Fibroblast of skin of left quadriceps (primary cell): Measurements from ENCODE around the gene ATF7IP2.
"Not testable (repeated sequence)": the region's sequence is repeated elsewhere in the genome, so short reads cannot be mapped to it uniquely, and the experiment has no call there.

Source experiments
- DNase-seq, 2 experiments: peaks; one replicate each; pipeline ENCODE4 v3.0.0-alpha.2; 2013; ENCODE audit warnings: low read depth in 2 of 2

The ATF7IP2 gene

GRCh38 chr16:10452208-10453158 lies 66.6 kb downstream of the ATF7IP2 start:
- DNase-seq, result not testable (repeated sequence)

- no peak for DNase-seq
These were observed 67.3 kb downstream of the ATF7IP2 start for GRCh38 chr16:10453159-10453510.

GRCh38 chr16:10465821-10466220 lies 80.0 kb downstream of the ATF7IP2 start:
- no peak for DNase-seq

GRCh38 chr16:10466313-10466712 lies 80.5 kb downstream of the ATF7IP2 start:
- no peak for DNase-seq

- DNase-seq, result no peak
These were observed 81.0 kb downstream of the ATF7IP2 start for GRCh38 chr16:10466861-10467260.

- not testable (repeated sequence) for DNase-seq
These were observed 90.8 kb downstream of the ATF7IP2 start for GRCh38 chr16:10476636-10477035.

- DNase-seq, result no peak
These were observed 94.3 kb downstream of the ATF7IP2 start for GRCh38 chr16:10480151-10480550.

- DNase-seq, result no peak
These were observed 99.3 kb downstream of the ATF7IP2 start for GRCh38 chr16:10485159-10485558.

GRCh38 chr16:10485698-10486382 lies 100.0 kb downstream of the ATF7IP2 start:
- no peak for DNase-seq

- no peak for DNase-seq
These were observed 104.3 kb downstream of the ATF7IP2 start for GRCh38 chr16:10490141-10490540.

GRCh38 chr16:10493276-10493675 lies 107.4 kb downstream of the ATF7IP2 start:
- no peak for DNase-seq

GRCh38 chr16:10494343-10495030 lies 108.6 kb downstream of the ATF7IP2 start:
- no peak for DNase-seq

- DNase-seq, result no peak
These were observed 109.1 kb downstream of the ATF7IP2 start for GRCh38 chr16:10495031-10495345.

GRCh38 chr16:10497132-10498101 lies 111.6 kb downstream of the ATF7IP2 start:
- no peak for DNase-seq

GRCh38 chr16:10500582-10500981 lies 114.7 kb downstream of the ATF7IP2 start:
- DNase-seq, result no peak

GRCh38 chr16:10501016-10501607 lies 115.3 kb downstream of the ATF7IP2 start:
- no peak for DNase-seq

GRCh38 chr16:10502776-10503175 lies 116.9 kb downstream of the ATF7IP2 start:
- DNase-seq, result no peak

GRCh38 chr16:10504404-10504885 lies 118.6 kb downstream of the ATF7IP2 start:
- DNase-seq, result no peak

- DNase-seq, result not testable (repeated sequence)
These were observed 119.4 kb downstream of the ATF7IP2 start for GRCh38 chr16:10505286-10505685.

- peak; percentile 48 to 56 for DNase-seq
These were observed 123.7 kb downstream of the ATF7IP2 start for GRCh38 chr16:10509534-10510025.

GRCh38 chr16:10510279-10510678 lies 124.4 kb downstream of the ATF7IP2 start:
- DNase-seq, result no peak
